Lower leg skin (tissue), 3 donors: ENCODE measurements around the gene PTPN2.

Experiments used
- POLR2A ChIP-seq, 2 donors: fragments of 450-650 bp; IDR thresholded peaks; one replicate each; pipeline ENCODE4 v1.6.1; 2016 to 2017; ENCODE audit warnings: antibody characterized with exemption in 2 of 2, mild to moderate bottlenecking in 1 of 2, moderate library complexity in 1 of 2
- TF ChIP-seq, protein P1 (sequence below), 3 donors: fragments of 450-650 bp; IDR thresholded peaks; one replicate each; pipeline ENCODE4 v1.5.1; 2016; ENCODE audit warnings: antibody characterized with exemption in 3 of 3, mild to moderate bottlenecking in 3 of 3, moderate library complexity in 2 of 3

DNA sequence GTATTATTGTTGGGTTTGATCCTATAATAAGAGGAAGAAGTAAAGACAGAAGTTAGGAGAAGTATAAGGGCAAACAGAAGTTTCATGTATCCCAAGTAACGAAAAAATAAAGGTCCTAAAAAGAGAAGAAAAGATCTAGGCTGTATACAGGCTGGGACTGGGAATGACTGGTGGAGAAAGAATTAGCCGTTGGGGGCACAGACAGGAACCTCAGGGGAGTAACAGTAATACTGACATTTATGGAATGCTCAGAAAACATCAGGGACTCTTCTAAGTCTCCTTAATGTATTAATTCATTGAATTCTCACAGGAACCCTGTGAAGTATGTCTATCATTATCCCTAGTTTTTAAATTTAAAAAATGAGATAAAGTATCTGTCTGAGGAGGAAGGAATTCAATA lies 67.6 kb downstream of the PTPN2 start:
- TF ChIP-seq, protein P1, sequence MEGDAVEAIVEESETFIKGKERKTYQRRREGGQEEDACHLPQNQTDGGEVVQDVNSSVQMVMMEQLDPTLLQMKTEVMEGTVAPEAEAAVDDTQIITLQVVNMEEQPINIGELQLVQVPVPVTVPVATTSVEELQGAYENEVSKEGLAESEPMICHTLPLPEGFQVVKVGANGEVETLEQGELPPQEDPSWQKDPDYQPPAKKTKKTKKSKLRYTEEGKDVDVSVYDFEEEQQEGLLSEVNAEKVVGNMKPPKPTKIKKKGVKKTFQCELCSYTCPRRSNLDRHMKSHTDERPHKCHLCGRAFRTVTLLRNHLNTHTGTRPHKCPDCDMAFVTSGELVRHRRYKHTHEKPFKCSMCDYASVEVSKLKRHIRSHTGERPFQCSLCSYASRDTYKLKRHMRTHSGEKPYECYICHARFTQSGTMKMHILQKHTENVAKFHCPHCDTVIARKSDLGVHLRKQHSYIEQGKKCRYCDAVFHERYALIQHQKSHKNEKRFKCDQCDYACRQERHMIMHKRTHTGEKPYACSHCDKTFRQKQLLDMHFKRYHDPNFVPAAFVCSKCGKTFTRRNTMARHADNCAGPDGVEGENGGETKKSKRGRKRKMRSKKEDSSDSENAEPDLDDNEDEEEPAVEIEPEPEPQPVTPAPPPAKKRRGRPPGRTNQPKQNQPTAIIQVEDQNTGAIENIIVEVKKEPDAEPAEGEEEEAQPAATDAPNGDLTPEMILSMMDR (IDR thresholded peaks at IDR 0.05): no peak
- TF ChIP-seq POLR2A (IDR thresholded peaks at IDR 0.05): no peak
